Thyroid gland (tissue), 4 donors: ENCODE results near the gene TMEM51.
"Not testable (repeated sequence)": the region's sequence is repeated elsewhere in the genome, so short reads cannot be mapped to it uniquely, and the experiment has no call there.

ENCODE experiments used
- CTCF ChIP-seq, 6 experiments: fragments of 200-600 bp in 3 of 6; fragments of 450-650 bp in 3 of 6; sonication (generic) in 3 of 6; IDR thresholded peaks; one replicate each; pipeline ENCODE4 v1.5.1; 2016 to 2019; ENCODE audit warnings: antibody characterized with exemption in 6 of 6, mild to moderate bottlenecking in 2 of 6, inconsistent platforms in 1 of 6, moderate library complexity in 1 of 6
- POLR2A ChIP-seq, 2 donors: fragments of 450-650 bp; IDR thresholded peaks; one replicate each; pipeline ENCODE4 v1.6.1; 2017; ENCODE audit warnings: antibody characterized with exemption in 2 of 2, mild to moderate bottlenecking in 2 of 2, moderate library complexity in 1 of 2

GRCh38 chr1:15175324-15176094 lies 22.0 kb downstream of the TMEM51 start:
- TF ChIP-seq POLR2A, CTCF (IDR thresholded peaks at IDR 0.05): not testable (repeated sequence)
